HEK293 (cell line): ENCODE results near the gene CCDC17.

ENCODE experiments used
- CTCF ChIP-seq: fragments of 450-650 bp; formaldehyde crosslinking; IDR thresholded peaks from 2 replicates; pipeline ENCODE4 v1.5.1; 2016; ENCODE audit warnings: missing biosample characterization, missing genetic modification characterization
- GLI2 ChIP-seq: fragments of 450-650 bp; formaldehyde crosslinking; IDR thresholded peaks from 2 replicates; pipeline ENCODE4; 2017; ENCODE audit warnings: missing biosample characterization, missing genetic modification characterization, low read depth, borderline replicate concordance
- KLF9 ChIP-seq: fragments of 450-650 bp; formaldehyde crosslinking; IDR thresholded peaks from 2 replicates; pipeline ENCODE4 v1.5.1; 2016; ENCODE audit warnings: missing biosample characterization, missing genetic modification characterization, low read depth
- MZF1 ChIP-seq: fragments of 450-650 bp; formaldehyde crosslinking; IDR thresholded peaks from 2 replicates; pipeline ENCODE4 v1.5.1; 2017; ENCODE audit warnings: missing biosample characterization, missing genetic modification characterization, borderline replicate concordance
- REST ChIP-seq: fragments of 450-650 bp; formaldehyde crosslinking; IDR thresholded peaks from 2 replicates; pipeline ENCODE4 v1.5.1; 2016; ENCODE audit warnings: missing biosample characterization, missing genetic modification characterization
- YY1 ChIP-seq: fragments of 450-650 bp; formaldehyde crosslinking; IDR thresholded peaks from 2 replicates; pipeline ENCODE4 v1.5.1; 2018; ENCODE audit warnings: missing biosample characterization, missing genetic modification characterization
- ZBTB11 ChIP-seq: fragments of 450-650 bp; formaldehyde crosslinking; conservative IDR thresholded peaks from 2 replicates; pipeline ENCODE4 v1.5.1; 2016; ENCODE audit warnings: low read depth, missing biosample characterization, missing genetic modification characterization
- ZBTB26 ChIP-seq: fragments of 450-650 bp; formaldehyde crosslinking; optimal IDR thresholded peaks from 2 replicates; pipeline ENCODE3; 2016; ENCODE audit warnings: missing biosample characterization, mild to moderate bottlenecking, missing genetic modification characterization
- ZNF518A ChIP-seq: fragments of 450-650 bp; formaldehyde crosslinking; conservative IDR thresholded peaks from 2 replicates; pipeline ENCODE4 v1.5.1; 2016; ENCODE audit warnings: low read depth, missing biosample characterization, missing genetic modification characterization
- ZNF521 ChIP-seq: fragments of 450-650 bp; formaldehyde crosslinking; IDR thresholded peaks from 2 replicates; pipeline ENCODE4 v1.5.1; 2017; ENCODE audit warnings: missing biosample characterization, mild to moderate bottlenecking, missing genetic modification characterization
- ZNF76 ChIP-seq: fragments of 450-650 bp; formaldehyde crosslinking; IDR thresholded peaks from 2 replicates; pipeline ENCODE4; 2016; ENCODE audit warnings: low read depth, missing biosample characterization, missing genetic modification characterization, borderline replicate concordance
- ZNF776 ChIP-seq: fragments of 450-650 bp; formaldehyde crosslinking; IDR thresholded peaks from 2 replicates; pipeline ENCODE4 v1.5.0; 2017; ENCODE audit warnings: missing biosample characterization, missing genetic modification characterization, borderline replicate concordance
- ZNF830 ChIP-seq: fragments of 450-650 bp; IDR thresholded peaks from 2 replicates; pipeline ENCODE4 v1.5.0; 2018; ENCODE audit warnings: missing biosample characterization, missing genetic modification characterization, low read depth, mild to moderate bottlenecking, moderate library complexity
- ZNF843 ChIP-seq: fragments of 450-650 bp; formaldehyde crosslinking; IDR thresholded peaks from 2 replicates; pipeline ENCODE4 v1.5.1; 2016; ENCODE audit warnings: missing biosample characterization, missing genetic modification characterization

GRCh38 chr1:45647248-45648021 is 23.6 kb upstream of the CCDC17 start:
- TF ChIP-seq CTCF (no peak), ZNF76 (tag by site-specific recombination) (no peak), ZNF521 (tag by site-specific recombination) (no peak), ZNF518A (tag by site-specific recombination) (no peak), ZNF776 (tag by site-specific recombination) (no peak), KLF9 (no peak), REST (tag by site-specific recombination) (no peak), ZBTB26 (tag by site-specific recombination) (no peak), GLI2 (no peak), ZNF843 (tag by site-specific recombination) (no peak), YY1 (no peak), ZNF830 (tag by site-specific recombination) (no peak), MZF1 (tag by site-specific recombination) (no peak), ZBTB11 (tag by site-specific recombination) (no peak)
